Left kidney (tissue), 8 donors: Measurements from ENCODE around the gene LRRFIP2. TPM values are rescaled to one million over a fixed set of nuclear protein-coding genes. Genes with fewer than 3 reads are reported as not detected.
"Not testable (repeated sequence)": the region's sequence is repeated elsewhere in the genome, so short reads cannot be mapped to it uniquely, and the experiment has no call there.

Experiments
- DNase-seq: peaks from one replicate; pipeline ENCODE4 v3.0.0-alpha.2; 2013
- long read RNA-seq, 8 donors: transcript quantifications; one replicate each; lab custom pipeline, GENCODE V29; 2026
- polyA plus RNA-seq: library from polyadenylated mRNA; unstranded; fragments of 120-200 nt; gene quantifications from one replicate; pipeline ENCODE4 v1.2.1, GENCODE V29; 2013; ENCODE audit not compliant: insufficient read length

LRRFIP2 gene, protein sequence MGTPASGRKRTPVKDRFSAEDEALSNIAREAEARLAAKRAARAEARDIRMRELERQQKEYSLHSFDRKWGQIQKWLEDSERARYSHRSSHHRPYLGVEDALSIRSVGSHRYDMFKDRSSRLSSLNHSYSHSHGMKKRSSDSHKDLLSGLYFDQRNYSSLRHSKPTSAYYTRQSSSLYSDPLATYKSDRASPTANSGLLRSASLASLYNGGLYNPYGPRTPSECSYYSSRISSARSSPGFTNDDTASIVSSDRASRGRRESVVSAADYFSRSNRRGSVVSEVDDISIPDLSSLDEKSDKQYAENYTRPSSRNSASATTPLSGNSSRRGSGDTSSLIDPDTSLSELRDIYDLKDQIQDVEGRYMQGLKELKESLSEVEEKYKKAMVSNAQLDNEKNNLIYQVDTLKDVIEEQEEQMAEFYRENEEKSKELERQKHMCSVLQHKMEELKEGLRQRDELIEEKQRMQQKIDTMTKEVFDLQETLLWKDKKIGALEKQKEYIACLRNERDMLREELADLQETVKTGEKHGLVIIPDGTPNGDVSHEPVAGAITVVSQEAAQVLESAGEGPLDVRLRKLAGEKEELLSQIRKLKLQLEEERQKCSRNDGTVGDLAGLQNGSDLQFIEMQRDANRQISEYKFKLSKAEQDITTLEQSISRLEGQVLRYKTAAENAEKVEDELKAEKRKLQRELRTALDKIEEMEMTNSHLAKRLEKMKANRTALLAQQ
- 47.7 TPM for polyA plus RNA-seq
- long read RNA-seq, donor 1, partial matches to known transcripts = 12 of 17 reads
- long read RNA-seq, donor 1, other reads (novel, unspliced or antisense) = 0 of 17 reads
- long read RNA-seq, donor 2, partial matches to known transcripts = 7 of 17 reads
- long read RNA-seq, donor 2, other reads (novel, unspliced or antisense) = 0 of 17 reads
- long read RNA-seq, donor 3, partial matches to known transcripts = 11 of 12 reads
- long read RNA-seq, donor 3, other reads (novel, unspliced or antisense) = 0 of 12 reads
- long read RNA-seq, donor 4 = 0 reads
- long read RNA-seq, donor 5, transcript LRRFIP2-205 (15 exons, 2,522 nt) = major isoform, 5 of 23 reads
- long read RNA-seq, donor 5, partial matches to known transcripts = 13 of 23 reads
- long read RNA-seq, donor 5, other reads (novel, unspliced or antisense) = 0 of 23 reads
- long read RNA-seq, donor 6, partial matches to known transcripts = 6 of 15 reads
- long read RNA-seq, donor 6, other reads (novel, unspliced or antisense) = 0 of 15 reads
- long read RNA-seq, donor 7, partial matches to known transcripts = 19 of 25 reads
- long read RNA-seq, donor 7, other reads (novel, unspliced or antisense) = 0 of 25 reads
- long read RNA-seq, donor 8, partial matches to known transcripts = 6 of 9 reads
- long read RNA-seq, donor 8, other reads (novel, unspliced or antisense) = 0 of 9 reads

DNA sequence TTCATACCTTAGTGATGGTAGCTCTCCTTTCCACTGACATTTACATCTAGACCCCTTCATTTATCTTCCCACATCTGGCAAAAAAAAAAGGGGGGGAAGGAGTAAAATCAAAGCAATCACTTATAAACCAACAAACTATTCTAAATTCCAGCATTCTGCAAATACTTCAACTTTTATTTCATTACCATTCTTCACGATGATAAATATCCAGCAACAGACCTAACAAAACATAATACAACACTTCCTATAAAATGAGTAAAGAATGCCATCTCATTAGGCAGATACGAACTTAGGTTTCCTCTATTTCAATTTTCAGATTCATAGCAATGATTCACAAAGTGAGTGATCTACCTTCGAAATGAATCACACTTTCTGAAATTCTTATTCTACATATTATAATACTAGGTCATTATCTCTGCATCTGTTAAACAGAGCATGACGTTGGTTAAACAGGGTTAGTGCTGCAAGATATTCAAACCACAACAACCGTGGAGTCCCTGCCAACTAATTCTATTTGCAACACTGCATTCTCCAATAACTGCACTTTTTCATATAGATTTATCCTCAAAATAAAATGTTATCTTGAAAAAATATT is at the start of gene LRRFIP2:
Gene LRRFIP2 (minus strand): TSS at position 51 of the 595 bp plus-strand sequence. CDS start 25,599 bp downstream, outside the sequence.
- DNase-seq = no peak

GRCh38 chr3:37223576-37223975 is 49.2 kb upstream of the LRRFIP2 start:
- DNase-seq = no peak

GRCh38 chr3:37223141-37223558 is 48.8 kb upstream of the LRRFIP2 start:
- DNase-seq = no peak

GRCh38 chr3:37222542-37222941 is 48.2 kb upstream of the LRRFIP2 start:
- not testable (repeated sequence) for DNase-seq

DNA sequence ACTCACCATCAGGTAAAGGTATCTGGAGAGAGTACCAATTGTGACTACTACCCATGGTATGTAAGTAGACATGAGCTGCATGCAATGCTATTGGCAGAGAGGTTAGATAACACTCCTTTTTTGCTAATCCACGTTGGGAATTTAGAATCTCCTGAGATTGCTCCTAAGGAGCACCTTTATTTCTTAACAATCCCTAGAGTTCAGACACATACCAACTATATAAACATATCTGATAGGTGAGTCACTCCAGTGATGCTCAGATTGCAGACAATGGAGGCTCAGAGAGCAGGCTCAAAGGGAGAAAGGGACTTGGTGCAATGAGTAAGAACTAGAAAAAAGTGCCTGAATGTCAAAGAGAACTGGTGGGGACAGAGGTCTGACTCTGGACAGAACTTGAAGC is 47.0 kb upstream of the LRRFIP2 start:
- no peak for DNase-seq

- DNase-seq = no peak
Measured at GRCh38 chr3:37219266-37219665, 44.9 kb upstream of the LRRFIP2 start.

DNA sequence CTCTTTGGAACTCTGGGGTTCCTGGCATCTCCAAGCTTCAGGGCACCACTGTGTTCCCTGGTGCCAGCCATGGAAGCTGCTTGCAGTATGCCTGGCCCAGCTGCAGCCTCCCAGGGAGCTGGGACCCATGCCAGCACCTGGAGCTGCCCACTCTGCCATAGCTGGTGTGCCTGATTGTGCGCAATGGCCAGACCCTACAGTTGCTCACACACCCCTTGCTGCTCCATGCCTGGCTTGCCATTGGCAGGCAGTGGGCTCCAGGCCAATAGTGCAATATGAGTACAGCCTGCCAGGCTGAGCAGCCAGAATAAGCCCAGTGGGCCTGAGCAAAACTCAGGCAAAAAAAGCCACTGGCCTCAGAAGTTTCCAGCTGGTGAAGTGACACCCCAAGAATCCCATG is 43.8 kb upstream of the LRRFIP2 start:
- DNase-seq = no peak

GRCh38 chr3:37217098-37217849 is 42.9 kb upstream of the LRRFIP2 start:
- no peak for DNase-seq

DNA sequence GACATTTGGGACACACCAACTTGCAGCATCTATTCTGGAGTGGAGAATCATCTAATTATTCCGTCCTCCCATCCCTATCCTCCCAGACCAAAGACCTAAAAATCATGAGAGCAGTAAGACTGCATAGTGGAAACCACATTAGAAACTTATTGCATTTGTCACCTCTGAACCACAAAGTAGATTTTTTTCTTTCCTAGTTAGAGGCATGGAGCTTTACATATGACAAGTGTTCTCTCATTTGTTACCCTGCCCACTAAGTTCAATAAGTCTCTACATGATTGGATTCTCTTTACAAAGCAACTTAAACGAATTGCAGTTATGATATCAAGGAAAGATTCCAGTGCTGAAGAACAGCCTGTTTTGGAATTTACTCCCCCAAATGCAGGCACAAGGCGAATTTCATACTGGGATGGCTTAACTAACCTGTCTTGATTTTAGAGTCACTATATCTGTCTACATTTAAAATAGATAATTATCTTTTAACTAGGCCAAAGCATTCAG is 42.3 kb upstream of the LRRFIP2 start:
- no peak for DNase-seq

DNA sequence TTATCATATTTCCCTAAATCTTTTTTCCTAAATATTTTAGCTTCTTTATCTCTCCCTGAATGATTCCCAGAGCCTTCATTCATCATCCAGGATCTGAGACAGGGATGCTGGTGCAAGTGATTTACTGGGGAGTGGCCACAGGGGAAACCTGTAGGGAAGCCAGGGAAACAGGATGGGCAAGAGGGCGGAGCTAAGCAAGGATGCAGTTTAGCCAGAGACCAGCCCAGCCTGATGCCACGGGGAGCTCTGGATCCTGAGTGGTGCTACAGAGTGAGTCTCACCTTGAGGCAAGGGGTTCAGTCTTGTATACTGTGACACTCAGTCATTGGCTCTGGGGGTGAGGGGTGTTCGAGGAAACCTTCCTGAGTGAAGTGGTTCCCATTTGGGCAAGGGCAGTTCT is 39.7 kb upstream of the LRRFIP2 start:
- DNase-seq = no peak

- DNase-seq = no peak
Measured at GRCh38 chr3:37210230-37210629, 35.8 kb upstream of the LRRFIP2 start.

DNA sequence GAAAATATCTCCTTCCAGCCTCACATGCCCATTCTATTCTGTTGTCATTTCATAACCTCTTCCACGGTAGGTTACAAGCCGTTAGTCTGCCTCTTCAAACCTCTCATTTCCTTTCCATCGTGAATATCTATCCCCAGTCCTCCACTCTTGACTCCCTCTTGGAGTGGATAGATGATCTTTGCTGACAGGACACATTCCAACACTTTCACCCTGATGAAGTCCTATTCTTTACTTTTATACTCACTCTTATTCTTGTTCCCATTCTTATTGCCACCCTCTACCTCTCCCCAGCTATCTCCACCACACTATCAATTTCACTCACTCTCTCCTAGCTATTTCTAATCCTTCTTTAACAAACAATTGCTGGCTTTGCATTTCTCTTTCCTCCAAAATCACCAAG is 34.2 kb upstream of the LRRFIP2 start:
- DNase-seq = not testable (repeated sequence)

DNA sequence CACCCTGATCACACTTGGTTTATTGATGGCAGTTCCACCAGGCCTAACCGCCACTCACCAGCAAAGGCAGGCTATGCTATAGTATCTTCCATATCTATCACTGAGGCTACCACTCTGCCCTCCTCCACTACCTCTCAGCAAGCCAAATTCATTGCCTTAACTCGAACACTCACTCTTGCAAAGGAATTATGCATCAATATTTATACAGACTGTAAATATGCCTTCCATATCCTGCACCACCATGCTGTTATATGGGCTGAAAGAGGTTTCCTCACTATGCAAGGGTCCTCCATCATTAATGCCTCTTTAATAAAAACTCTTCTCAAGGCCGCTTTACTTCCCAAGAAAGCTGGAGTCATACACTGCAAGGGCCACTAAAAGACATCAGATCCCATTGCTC is 33.6 kb upstream of the LRRFIP2 start:
- DNase-seq = not testable (repeated sequence)

- DNase-seq = not testable (repeated sequence)
Measured at GRCh38 chr3:37206041-37206440, 31.7 kb upstream of the LRRFIP2 start.

DNA sequence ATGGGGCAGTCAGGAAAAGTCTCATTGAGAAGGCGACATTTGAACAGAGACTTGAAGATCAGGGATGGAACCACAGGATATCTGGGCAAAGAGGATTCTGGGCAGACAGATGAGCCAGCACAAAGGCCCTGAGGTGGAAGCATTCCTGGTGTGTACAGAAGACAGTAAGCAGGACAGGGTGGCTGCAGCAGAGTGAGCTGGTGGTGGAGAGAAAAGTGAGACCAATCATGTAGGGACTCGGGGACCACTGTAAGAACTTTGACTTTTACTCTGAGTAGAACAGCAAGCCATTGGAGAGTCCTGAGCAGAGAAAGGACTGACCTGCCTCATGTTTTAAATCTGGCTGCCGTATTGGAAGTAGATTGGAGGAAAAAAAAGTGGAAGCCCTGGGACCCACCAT is 29.9 kb upstream of the LRRFIP2 start:
- DNase-seq = no peak

DNA sequence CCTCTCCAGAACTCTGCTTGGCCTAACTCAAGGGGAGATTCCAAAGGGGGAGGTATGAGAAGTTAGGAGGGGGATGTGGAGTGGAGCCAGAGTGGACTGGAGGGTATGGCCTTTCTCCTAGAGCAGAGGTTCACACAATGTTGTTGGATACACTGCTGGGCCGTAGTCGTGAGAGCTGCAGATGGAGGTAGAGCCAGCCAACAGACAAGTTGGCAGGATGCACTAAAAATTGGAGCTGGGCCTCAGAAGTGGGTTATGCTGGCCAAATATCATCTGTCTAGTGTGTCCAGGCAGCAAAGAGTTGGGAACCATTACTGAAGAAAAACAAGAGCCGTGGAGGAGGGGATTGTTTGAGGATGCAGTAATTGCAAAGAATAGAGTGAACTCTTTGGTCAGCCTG is 27.7 kb upstream of the LRRFIP2 start:
- no peak for DNase-seq

GRCh38 chr3:37200141-37200540 is 25.8 kb upstream of the LRRFIP2 start:
- DNase-seq = no peak

DNA sequence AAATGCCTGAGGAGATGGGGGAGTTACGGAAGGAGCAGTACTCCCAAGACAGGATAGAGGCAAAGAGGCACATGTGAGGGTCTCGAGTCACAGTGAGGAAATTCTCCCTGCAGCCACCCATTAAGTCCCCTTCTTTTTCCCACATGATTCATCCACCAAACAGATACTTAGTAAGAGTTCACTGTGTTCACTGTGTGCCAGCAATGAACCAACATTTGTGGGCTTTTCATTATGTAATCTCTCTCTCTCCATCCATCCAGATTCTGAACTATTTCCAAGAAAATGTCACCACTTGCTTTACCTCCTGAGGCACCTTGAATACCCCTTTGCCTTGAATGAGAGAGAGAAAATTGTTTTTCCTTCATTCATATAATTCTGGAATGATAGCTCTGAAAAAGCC is 24.6 kb upstream of the LRRFIP2 start:
- DNase-seq = no peak

- DNase-seq = no peak
Measured at GRCh38 chr3:37198547-37198946, 24.2 kb upstream of the LRRFIP2 start.

DNA sequence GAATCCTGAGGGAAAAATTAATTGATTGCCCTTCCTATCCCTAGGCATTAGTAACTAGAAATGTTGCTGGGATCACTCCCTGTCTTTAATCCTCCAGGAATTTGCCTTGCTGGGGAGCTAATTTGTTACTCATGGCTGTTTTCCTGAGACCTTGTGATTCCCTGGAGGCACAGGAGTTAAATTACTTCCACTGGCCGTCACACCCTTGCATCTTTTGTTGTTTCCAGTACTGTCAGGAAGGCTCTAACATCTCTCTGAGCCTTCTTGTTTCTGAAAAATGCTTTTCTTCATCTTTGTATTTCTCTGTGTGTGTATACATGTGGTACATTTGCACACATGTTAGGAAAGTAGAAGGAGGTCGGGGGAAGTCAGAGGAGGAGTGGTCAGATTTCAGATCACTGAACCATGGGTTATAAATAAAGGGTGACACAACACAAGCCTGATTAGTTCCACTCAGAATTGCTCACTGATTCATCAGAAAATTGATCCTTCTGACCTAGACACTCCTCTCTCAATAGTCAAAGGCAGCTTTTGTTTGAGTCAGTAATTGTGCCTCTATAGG is 23.5 kb upstream of the LRRFIP2 start:
- DNase-seq = no peak
